GM21786 (cell line): Measurements from ENCODE around the gene COL11A2.

Experiments used
- ATAC-seq: cut with Tn5 transposase; IDR thresholded peaks from one replicate; pipeline ENCODE4 v1.9.1; 2021; ENCODE audit not compliant: unreplicated experiment

COL11A2 gene

DNA sequence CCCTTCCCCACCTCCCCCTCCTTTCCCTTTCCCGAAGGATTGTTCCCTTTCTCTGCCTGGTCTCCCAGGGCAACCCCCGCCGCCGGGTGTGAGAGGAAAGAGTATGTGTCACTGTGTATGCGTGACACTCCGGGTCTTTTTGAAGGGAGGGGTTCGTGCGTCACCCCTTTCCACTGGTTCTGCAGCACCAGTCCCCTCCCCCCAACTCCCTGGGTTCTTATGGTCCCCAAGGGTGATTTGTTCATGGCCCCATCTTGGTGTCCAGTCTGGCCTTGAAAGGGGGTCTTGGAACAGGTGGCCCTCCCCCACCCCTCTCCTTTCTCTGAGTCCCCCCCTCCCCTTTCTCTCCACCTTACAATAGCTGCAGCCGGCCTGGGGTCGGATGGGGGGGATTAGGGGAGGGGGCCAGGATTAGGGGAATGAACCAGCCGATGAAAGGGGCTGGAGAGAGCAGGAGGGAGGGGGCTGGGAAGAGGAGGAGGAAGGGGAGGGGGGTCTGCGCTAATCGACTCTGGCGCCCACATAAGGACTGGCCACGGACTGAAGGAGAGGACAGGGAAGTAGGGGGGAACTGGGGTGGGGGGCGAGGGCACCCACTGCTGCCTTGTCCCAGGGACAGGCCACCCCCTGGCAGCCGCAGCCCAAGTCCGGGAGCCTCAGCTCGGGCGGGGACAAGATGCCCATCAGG, 14.7 kb upstream of the COL11A2 start:
- ATAC-seq = no peak

- no peak for ATAC-seq
Observed at GRCh38 chr6:33206027-33206863, 14.0 kb upstream of the COL11A2 start.

DNA sequence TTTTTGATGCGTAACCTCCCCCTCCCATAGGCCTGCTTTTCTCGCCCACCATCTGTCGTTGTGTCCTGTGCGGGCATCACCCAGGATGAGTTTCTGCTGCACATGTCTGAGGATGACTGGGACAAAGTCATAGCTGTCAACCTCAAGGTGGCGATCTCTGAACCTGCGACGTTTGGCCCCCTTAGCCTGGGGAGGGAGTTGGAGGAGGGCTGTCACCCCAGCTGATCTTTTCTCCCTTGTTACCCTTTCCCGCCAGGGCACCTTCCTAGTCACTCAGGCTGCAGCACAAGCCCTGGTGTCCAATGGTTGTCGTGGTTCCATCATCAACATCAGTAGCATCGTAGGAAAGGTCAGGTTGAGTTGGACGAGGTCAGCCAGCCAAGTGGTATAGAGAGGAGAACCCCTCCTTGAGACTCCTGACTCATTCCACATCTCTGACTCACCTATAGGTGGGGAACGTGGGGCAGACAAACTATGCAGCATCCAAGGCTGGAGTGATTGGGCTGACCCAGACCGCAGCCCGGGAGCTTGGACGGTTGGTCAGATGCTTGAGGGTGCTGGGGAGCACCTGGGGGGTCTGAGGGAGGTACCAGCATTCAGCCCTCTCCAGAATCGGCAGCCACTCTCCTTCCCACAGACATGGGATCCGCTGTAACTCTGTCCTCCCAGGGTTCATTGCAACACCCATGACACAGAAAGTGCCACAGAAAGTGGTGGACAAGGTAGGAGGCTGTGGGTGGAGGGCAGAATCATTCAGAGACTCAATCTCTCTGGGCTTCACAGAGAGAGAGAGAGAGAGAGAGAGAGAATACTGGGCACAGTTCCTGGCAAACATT, 13.1 kb upstream of the COL11A2 start:
- ATAC-seq = no peak

- peak; percentile 55 for ATAC-seq
Observed at GRCh38 chr6:33204415-33205190, 12.3 kb upstream of the COL11A2 start, which contains the start of gene HSD17B8. HSD17B8 (plus strand) TSS chr6:33204655; CDS start chr6:33204669, 14 bp downstream.

GRCh38 chr6:33204165-33204414, 11.8 kb upstream of the COL11A2 start:
- ATAC-seq = no peak

- ATAC-seq = no peak
Observed at GRCh38 chr6:33203443-33204164, 11.3 kb upstream of the COL11A2 start.

DNA sequence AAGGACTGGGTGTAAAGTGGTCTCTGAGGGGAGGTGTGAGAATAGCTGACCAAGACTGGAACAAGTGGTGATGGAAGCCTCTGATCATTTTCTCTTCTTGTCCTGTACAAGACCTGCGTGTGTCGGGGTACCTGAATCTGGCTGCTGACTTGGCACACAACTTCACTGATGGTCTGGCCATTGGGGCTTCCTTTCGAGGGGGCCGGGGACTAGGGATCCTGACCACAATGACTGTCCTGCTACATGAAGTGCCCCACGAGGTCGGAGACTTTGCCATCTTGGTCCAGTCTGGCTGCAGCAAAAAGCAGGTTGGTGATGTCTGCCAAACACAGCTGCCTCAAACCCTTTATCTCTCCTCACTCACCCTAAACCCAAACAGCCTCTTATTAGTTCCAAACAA, 10.5 kb upstream of the COL11A2 start:
- ATAC-seq = no peak

GRCh38 chr6:33201935-33202334, 9.7 kb upstream of the COL11A2 start:
- ATAC-seq = no peak

- no peak for ATAC-seq
Observed at GRCh38 chr6:33201147-33201545, 8.9 kb upstream of the COL11A2 start.

DNA sequence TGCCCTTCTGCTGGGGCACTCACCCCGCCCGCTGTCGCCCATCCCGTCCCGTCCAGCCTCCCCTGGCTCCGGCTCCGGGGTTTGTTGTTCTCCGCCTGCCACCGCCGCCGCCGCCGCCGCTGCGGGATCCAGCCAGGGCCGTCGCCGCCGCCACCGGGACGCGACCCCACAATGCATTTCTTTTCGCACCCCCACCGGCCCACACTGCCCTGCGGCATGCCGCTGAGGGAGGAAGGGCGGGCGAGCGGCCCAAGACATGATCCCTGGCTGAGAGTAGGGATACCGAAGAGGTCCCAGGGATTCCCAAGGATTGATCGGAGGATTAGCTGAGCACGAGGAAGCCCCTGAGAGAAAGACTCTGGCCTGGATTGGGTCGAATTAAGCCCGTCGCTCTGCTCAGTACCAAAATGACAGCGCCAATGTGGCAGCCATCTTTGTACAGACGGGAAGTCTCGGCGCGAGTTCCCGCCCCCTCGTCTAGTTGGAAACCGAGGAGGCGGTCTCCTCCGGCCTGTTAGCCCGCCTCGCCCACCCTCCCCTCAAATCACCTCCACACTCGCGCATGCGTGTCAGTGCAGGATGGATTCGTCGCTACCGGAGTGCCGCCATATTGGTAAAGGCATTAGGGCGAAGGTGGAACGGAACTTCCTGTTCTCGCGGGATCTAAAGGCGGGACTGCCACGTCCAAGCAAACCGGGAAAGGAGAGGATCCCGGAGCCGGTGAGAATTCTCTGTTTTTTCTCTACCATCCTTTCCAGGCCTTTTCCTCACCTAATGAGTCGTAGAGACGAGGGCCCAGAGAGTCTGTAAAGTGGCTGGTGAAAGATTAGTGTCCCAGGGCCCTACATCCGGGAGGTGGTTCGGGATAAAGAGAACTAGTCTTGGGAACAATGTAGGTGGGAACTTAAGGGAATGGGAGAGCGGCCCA, 8.2 kb upstream of the COL11A2 start, which contains the start of the genes RXRB and SLC39A7:
TSS of gene RXRB (minus strand) at position 447 of the 928 bp plus-strand sequence. CDS start at position 258, 189 bp downstream.
TSS of gene SLC39A7 (plus strand) at position 649 of the 928 bp plus-strand sequence. CDS start 379 bp downstream, outside the sequence.
- peak; percentile 45 for ATAC-seq

GRCh38 chr6:33199687-33200218, 7.5 kb upstream of the COL11A2 start:
- ATAC-seq = peak; percentile 6

GRCh38 chr6:33198853-33199436, 6.7 kb upstream of the COL11A2 start:
- no peak for ATAC-seq

DNA sequence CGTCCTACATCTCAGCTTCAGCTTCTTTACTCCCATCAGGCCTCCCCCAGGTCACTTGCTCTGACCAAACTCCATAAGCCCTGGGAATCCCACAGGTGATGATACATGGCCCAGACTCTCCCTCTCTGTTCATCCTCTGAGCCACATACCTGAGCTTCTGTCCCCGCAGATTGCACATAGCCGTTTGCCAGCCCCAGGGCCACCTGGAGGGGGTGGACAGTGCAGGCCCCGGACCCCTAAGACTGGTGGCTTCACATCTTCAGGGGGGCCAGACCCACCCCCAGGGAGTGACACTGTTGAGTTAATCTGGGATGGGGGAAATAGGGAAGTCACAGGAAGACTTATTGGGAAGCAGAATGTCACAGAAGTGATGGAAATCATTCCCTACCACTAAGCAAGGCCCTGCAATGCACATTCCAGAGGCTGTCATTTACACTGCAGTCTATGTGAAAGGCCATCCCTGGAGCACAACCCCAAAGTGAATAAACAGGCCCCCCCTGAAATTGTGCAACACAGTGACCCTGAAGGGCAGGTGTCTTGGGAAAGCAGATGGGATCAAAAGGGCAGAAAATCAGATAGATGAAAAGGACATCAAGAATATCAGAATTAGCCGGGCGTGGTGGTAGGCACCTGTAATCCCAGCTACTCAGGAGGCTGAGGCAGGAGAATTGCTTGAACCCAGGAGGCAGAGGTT, 6.0 kb upstream of the COL11A2 start:
- ATAC-seq = no peak

DNA sequence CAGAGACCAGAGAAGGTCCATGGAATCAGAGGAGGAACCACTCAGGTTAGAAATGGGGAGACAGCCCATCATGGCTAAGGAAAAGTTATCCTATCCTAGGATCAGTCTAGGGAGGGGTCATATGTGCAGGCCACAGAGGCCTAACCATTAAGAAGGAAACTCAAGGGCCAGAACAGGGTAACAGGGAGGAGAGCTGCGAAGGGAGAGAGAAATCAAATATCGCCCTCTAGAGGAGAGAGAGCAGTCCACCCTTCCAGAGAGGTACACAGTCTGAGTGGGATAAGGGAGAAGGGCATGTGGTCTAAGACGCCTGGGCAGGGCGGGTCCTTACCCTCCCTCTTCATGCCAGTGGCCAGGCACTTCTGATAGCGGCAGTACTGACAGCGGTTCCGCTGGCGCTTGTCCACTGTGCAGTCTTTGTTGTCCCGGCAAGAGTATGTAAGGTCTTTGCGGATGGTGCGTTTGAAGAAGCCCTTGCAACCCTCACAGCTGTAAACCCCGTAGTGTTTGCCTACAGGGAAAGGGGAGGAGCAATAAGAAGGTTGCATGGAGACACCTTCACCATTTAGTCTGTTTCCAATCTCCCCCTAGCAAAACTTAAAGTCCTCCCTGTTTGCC, 5.3 kb upstream of the COL11A2 start:
- no peak for ATAC-seq

GRCh38 chr6:33195304-33196165, 3.3 kb upstream of the COL11A2 start:
- no peak for ATAC-seq

DNA sequence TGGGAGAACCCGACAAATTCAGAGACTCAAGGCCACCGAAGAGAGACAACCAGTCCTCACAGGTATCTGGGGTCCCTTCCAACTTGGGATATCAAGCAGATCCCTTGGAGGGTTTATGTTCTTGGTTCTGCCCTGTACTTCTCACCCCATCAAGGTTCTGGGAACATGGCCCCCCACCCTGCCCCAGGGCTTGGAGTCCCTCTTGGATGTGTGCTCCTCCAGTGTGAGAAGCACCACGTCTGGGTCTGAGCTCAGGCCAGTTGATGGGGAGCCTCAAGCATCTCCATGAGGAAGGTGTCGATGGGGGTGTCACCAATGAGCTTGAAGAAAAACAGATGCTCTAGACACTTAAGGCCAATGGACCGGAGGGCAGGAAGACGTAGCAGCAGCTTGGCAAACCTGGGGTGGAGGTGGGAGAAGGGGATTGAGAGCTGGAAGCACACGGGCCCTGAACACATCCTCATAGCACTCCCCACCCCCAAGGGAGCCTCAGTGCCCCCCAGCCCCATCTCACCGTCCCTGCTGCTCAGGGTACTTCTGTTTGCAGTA, 2.2 kb upstream of the COL11A2 start:
- no peak for ATAC-seq
